Panc1 (cell line): ENCODE results near the gene LRRC59. TPM values are rescaled to one million over a fixed set of nuclear protein-coding genes. Genes with fewer than 3 reads are reported as not detected.

ENCODE experiments used
- ATAC-seq: fragments of 200-7000 bp; cut with Tn5 transposase; 2 replicates; pipeline ENCODE4 v1.9.1; 2020; ENCODE audit warnings: mild to moderate bottlenecking, moderate library complexity
- BruUV-seq: library from RNA; stranded (reverse); fragments of 400-500 nt; replicated peaks from 2 replicates; lab custom pipeline; 2021; lab: Mats Ljungman, UMichigan
- CTCF ChIA-PET: fragments of 300-600 bp; sonication (Branson Sonifier 250); formaldehyde crosslinking; loops from one replicate; lab custom pipeline; 2022; ENCODE audit warnings: antibody characterized with exemption; lab: Charles Lee
- POLR2A ChIA-PET: fragments of 300-600 bp; sonication (Branson Sonifier 250); formaldehyde crosslinking; loops from one replicate; lab custom pipeline; 2022; ENCODE audit warnings: antibody characterized with exemption; lab: Charles Lee
- DNase-seq: peaks from one replicate; pipeline ENCODE4 v3.0.0-alpha.2; 2010; ENCODE audit warnings: low read depth, low spot score
- H3K27ac ChIP-seq: 2 replicates; pipeline ENCODE4 v1.5.1; 2011; ENCODE audit warnings: mild to moderate bottlenecking, low read length, inconsistent platforms
- H3K27me3 ChIP-seq: fragments of 200-500 bp; sonication (Bioruptor generic); 2 replicates; pipeline ENCODE4 v1.6.0; 2014; ENCODE audit warnings: low read length, inconsistent platforms; ENCODE audit not compliant: control insufficient read depth, insufficient read depth
- H3K36me3 ChIP-seq: fragments of 200-500 bp; sonication (Bioruptor generic); 2 replicates; pipeline ENCODE4 v1.5.1; 2014; ENCODE audit warnings: inconsistent platforms, mild to moderate bottlenecking, low read length, moderate library complexity; ENCODE audit not compliant: control insufficient read depth, insufficient read depth
- H3K4me1 ChIP-seq: 2 replicates; pipeline ENCODE4 v1.5.1; 2011; ENCODE audit warnings: inconsistent platforms, mild to moderate bottlenecking, low read length, moderate library complexity; ENCODE audit not compliant: control insufficient read depth, insufficient read depth
- H3K4me3 ChIP-seq, 2 experiments: 2 replicates each; pipeline ENCODE4 v1.5.1; 2011 to 2012; ENCODE audit warnings: low read depth in 2 of 2, low read length in 2 of 2, mild to moderate bottlenecking in 2 of 2, inconsistent platforms in 1 of 2, moderate library complexity in 1 of 2
- H3K9me3 ChIP-seq: fragments of 200-500 bp; sonication (Bioruptor generic); 2 replicates; pipeline ENCODE4 v1.5.1; 2014; ENCODE audit warnings: low read depth, mild to moderate bottlenecking, inconsistent platforms, low read length, moderate library complexity; ENCODE audit not compliant: control insufficient read depth, insufficient read depth
- POLR2AphosphoS5 ChIP-seq: IDR thresholded peaks from 2 replicates; pipeline ENCODE4 v1.6.1; 2012; ENCODE audit warnings: mild to moderate bottlenecking, low read depth, low read length, moderate library complexity
- SIN3A ChIP-seq: IDR thresholded peaks from 2 replicates; pipeline ENCODE4 v1.6.1; 2012; ENCODE audit warnings: low read depth, mild to moderate bottlenecking, low read length, moderate library complexity, borderline replicate concordance; ENCODE audit not compliant: insufficient read depth
- TCF7L2 ChIP-seq: IDR thresholded peaks from 2 replicates; pipeline ENCODE4 v1.6.1; 2011; ENCODE audit warnings: mild to moderate bottlenecking, low read depth, low read length, inconsistent platforms
- in situ Hi-C: cut with HindIII; loops from 2 replicates; pipeline ENCODE4 v1.10.0; 2016; ENCODE audit warnings: low sequenced_read_pairs, low pct_unique_long_range_greater_than_20kb
- intact Hi-C: fragments of 100-400 bp; cut with micrococcal nuclease; formaldehyde crosslinking; loops from one replicate; pipeline ENCODE4 v1.10.0; 2022; ENCODE audit not compliant: unreplicated experiment
- total RNA-seq: library from RNA; stranded (reverse); gene quantifications from one replicate; pipeline ENCODE4 v1.2.1, GENCODE V29; 2021; ENCODE audit not compliant: unreplicated experiment
- TF ChIP-seq, protein P1 (sequence below), 2 experiments: IDR thresholded peaks; 2 replicates each; pipeline ENCODE4 v1.6.1; 2011 to 2012; ENCODE audit warnings: low read depth in 2 of 2, control low read depth in 1 of 2, low read length in 1 of 2, mild to moderate bottlenecking in 1 of 2, moderate library complexity in 1 of 2; ENCODE audit not compliant: insufficient read depth in 1 of 2

LRRC59 gene
- total RNA-seq, 1 experiment from 2014 or later: 167 TPM

DNA sequence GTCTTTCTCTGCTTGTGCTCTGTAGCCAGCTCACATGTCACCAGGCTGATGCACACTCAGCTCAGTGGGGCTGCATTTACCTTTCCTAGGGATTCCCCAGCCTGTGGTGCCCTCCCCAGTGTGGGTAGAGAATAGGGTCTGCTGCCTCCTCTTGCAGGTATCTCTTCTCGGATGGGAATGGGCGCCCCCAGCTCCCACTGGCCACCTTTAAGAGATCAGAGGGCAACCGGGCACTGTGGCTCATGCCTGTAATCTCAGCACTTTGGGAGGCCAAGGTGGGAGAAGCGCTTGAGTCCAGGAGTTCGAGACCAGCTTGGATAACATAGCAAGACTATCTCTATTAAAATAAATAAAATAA is 48.1 kb downstream of the LRRC59 start:
- TF ChIP-seq POLR2AphosphoS5 (no peak), TCF7L2 (no peak)
- TF ChIP-seq, protein P1, sequence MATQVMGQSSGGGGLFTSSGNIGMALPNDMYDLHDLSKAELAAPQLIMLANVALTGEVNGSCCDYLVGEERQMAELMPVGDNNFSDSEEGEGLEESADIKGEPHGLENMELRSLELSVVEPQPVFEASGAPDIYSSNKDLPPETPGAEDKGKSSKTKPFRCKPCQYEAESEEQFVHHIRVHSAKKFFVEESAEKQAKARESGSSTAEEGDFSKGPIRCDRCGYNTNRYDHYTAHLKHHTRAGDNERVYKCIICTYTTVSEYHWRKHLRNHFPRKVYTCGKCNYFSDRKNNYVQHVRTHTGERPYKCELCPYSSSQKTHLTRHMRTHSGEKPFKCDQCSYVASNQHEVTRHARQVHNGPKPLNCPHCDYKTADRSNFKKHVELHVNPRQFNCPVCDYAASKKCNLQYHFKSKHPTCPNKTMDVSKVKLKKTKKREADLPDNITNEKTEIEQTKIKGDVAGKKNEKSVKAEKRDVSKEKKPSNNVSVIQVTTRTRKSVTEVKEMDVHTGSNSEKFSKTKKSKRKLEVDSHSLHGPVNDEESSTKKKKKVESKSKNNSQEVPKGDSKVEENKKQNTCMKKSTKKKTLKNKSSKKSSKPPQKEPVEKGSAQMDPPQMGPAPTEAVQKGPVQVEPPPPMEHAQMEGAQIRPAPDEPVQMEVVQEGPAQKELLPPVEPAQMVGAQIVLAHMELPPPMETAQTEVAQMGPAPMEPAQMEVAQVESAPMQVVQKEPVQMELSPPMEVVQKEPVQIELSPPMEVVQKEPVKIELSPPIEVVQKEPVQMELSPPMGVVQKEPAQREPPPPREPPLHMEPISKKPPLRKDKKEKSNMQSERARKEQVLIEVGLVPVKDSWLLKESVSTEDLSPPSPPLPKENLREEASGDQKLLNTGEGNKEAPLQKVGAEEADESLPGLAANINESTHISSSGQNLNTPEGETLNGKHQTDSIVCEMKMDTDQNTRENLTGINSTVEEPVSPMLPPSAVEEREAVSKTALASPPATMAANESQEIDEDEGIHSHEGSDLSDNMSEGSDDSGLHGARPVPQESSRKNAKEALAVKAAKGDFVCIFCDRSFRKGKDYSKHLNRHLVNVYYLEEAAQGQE (IDR thresholded peaks at IDR 0.05; ENCODE audit: insufficient read depth in 1 of 2, low read depth in 2 of 2, low read length in 1 of 2): no peak
- no TSS peak for BruUV-seq
- Histone ChIP-seq H3K27me3 (no peaks in the 10 kb centered on the region), H3K36me3 (no peaks in the 10 kb centered on the region; the same call in 1 of the 2 replicates), H3K4me1 (peaks cover 8% of the 10 kb centered on the region), H3K9me3 (no peaks in the 10 kb centered on the region), H3K27ac (no peak overlapping the region), H3K4me3 (no peak overlapping the region)
- ChIA-PET POLR2A (no interaction called here), CTCF (no interaction called here)
- in situ Hi-C loops (no loop called here), intact Hi-C loops (no loop called here)
- ATAC-seq: no peak
- no peak for DNase-seq

- H3K4me3 ChIP-seq: no peak overlapping the region
- TF ChIP-seq, protein P1 (IDR thresholded peaks at IDR 0.05; ENCODE audit: insufficient read depth in 1 of 2, low read depth in 2 of 2, low read length in 1 of 2): no peak
- no peaks in the 10 kb centered on the region for H3K9me3 ChIP-seq
- in situ Hi-C loops (no loop called here), intact Hi-C loops (no loop called here)
- DNase-seq (no peak), ATAC-seq (no peak)
- no peaks in the 10 kb centered on the region; the same call in 1 of the 2 replicates for H3K36me3 ChIP-seq
- BruUV-seq: no TSS peak
- H3K27me3 ChIP-seq: no peaks in the 10 kb centered on the region
- CTCF ChIA-PET: no interaction called here
- POLR2A ChIA-PET: no interaction called here
- peaks cover 8% of the 10 kb centered on the region for H3K4me1 ChIP-seq
- H3K27ac ChIP-seq: no peak overlapping the region
Measured at GRCh38 chr17:50348522-50349242, 48.6 kb downstream of the LRRC59 start.

- no peaks in the 10 kb centered on the region; the same call in 1 of the 2 replicates for H3K36me3 ChIP-seq
- in situ Hi-C loops: no loop called here
- no TSS peak for BruUV-seq
- POLR2A ChIA-PET: no interaction called here
- H3K27me3 ChIP-seq: no peaks in the 10 kb centered on the region
- CTCF ChIA-PET: interaction anchor here (1.3 kb wide), 1 partner anchor 13 kb away, joined by 3 read pairs; no protein-coding TSS in a partner anchor
- H3K9me3 ChIP-seq: no peaks in the 10 kb centered on the region
- DNase-seq (no peak), ATAC-seq (no peak)
- H3K4me3 ChIP-seq: no peak overlapping the region
- intact Hi-C loops: no loop called here
- TF ChIP-seq POLR2AphosphoS5: no peak
- no peak for TF ChIP-seq SIN3A
- TF ChIP-seq, protein P1 (IDR thresholded peaks at IDR 0.05; ENCODE audit: insufficient read depth in 1 of 2, low read depth in 2 of 2, low read length in 1 of 2): no peak
- peaks cover 8% of the 10 kb centered on the region for H3K4me1 ChIP-seq
- H3K27ac ChIP-seq: no peak overlapping the region
Measured at GRCh38 chr17:50347894-50348291, 49.4 kb downstream of the LRRC59 start.
